SK-N-SH (cell line): ENCODE measurements around the gene AGBL5. TPM values are rescaled to one million over a fixed set of nuclear protein-coding genes. Genes with fewer than 3 reads are reported as not detected.
A peak's percentile ranks its signal among the peaks of the same experiment; 100 is the strongest.

Experiments used
- CTCF ChIA-PET: fragments of 300-600, 350-600 bp; formaldehyde crosslinking; extraction: SDS; loops from one replicate; lab custom pipeline; 2021; lab: Yijun Ruan, JAX
- POLR2A ChIA-PET: fragments of 350-600 bp; sonication (Branson Sonifier 250); formaldehyde crosslinking; extraction: SDS; loops from one replicate; lab custom pipeline; 2020; ENCODE audit warnings: antibody characterized with exemption, inconsistent platforms; lab: Yijun Ruan, JAX
- DNase-seq: peaks from one replicate; pipeline ENCODE4 v3.0.0; 2012
- H2AFZ ChIP-seq: fragments of 200-600 bp; sonication (generic); 2 replicates; pipeline ENCODE4 v1.8.1; 2016; ENCODE audit warnings: antibody characterized with exemption, mild to moderate bottlenecking, low read depth
- H3F3A ChIP-seq: fragments of 200-600 bp; sonication (generic); replicated peaks from 2 replicates; pipeline ENCODE3; 2016; ENCODE audit warnings: antibody characterized with exemption, mild to moderate bottlenecking; ENCODE audit not compliant: insufficient read depth
- H3K27ac ChIP-seq, 2 experiments: fragments of 200-500 bp in 1 of 2; fragments of 200-600 bp in 1 of 2; sonication (Bioruptor generic) in 1 of 2; sonication (generic), shearing (Covaris generic) in 1 of 2; 2 replicates each; pipeline versions ENCODE4 v1.5.1 to v1.6.1; 2014 to 2016; ENCODE audit warnings: low read depth in 2 of 2, inconsistent platforms in 1 of 2, low read length in 1 of 2, mild to moderate bottlenecking in 1 of 2, mixed read lengths in 1 of 2
- H3K27me3 ChIP-seq: fragments of 200-600 bp; sonication (generic), shearing (Covaris generic); 2 replicates; pipeline ENCODE4 v1.6.1; 2016; ENCODE audit warnings: mixed run types; ENCODE audit not compliant: insufficient read depth
- H3K36me3 ChIP-seq, 2 experiments: fragments of 200-500 bp in 1 of 2; fragments of 200-600 bp in 1 of 2; sonication (Bioruptor generic) in 1 of 2; sonication (generic) in 1 of 2; replicated peaks in 1 of 2; 2 replicates each; pipeline versions ENCODE3 to v1.5.1; 2014 to 2016; ENCODE audit warnings: low read length in 1 of 2, mild to moderate bottlenecking in 1 of 2; ENCODE audit not compliant: insufficient read depth in 2 of 2, control insufficient read depth in 1 of 2
- H3K4me1 ChIP-seq, 2 experiments: fragments of 200-500 bp in 1 of 2; fragments of 200-600 bp in 1 of 2; sonication (Bioruptor generic) in 1 of 2; sonication (generic), shearing (Covaris generic) in 1 of 2; 2 replicates each; pipeline versions ENCODE4 v1.5.1 to v1.6.1; 2014 to 2016; ENCODE audit warnings: low read depth in 1 of 2, low read length in 1 of 2, mixed run types in 1 of 2; ENCODE audit not compliant: insufficient read depth in 2 of 2, control insufficient read depth in 1 of 2
- H3K4me2 ChIP-seq: fragments of 200-600 bp; sonication (generic), shearing (Covaris generic); 2 replicates; pipeline ENCODE4 v1.6.1; 2017; ENCODE audit warnings: mixed run types
- H3K4me3 ChIP-seq, 2 experiments: fragments of 200-500 bp in 1 of 2; fragments of 200-600 bp in 1 of 2; sonication (Bioruptor generic) in 1 of 2; sonication (generic), shearing (Covaris generic) in 1 of 2; 2 replicates each; pipeline versions ENCODE4 v1.5.1 to v1.8.1; 2014 to 2016; ENCODE audit warnings: low read depth in 2 of 2, inconsistent platforms in 1 of 2, low read length in 1 of 2, mild to moderate bottlenecking in 1 of 2, mixed read lengths in 1 of 2, moderate library complexity in 1 of 2
- H3K79me2 ChIP-seq: fragments of 200-600 bp; sonication (generic); 2 replicates; pipeline ENCODE4 v1.8.1; 2017; ENCODE audit warnings: mild to moderate bottlenecking; ENCODE audit not compliant: insufficient read depth
- H3K9ac ChIP-seq: fragments of 200-600 bp; sonication (generic); 2 replicates; pipeline ENCODE4 v1.6.1; 2017; ENCODE audit warnings: mixed run types
- H3K9me2 ChIP-seq: fragments of 200-600 bp; sonication (generic); 2 replicates; pipeline ENCODE4 v1.6.1; 2017; ENCODE audit warnings: mixed run types
- H3K9me3 ChIP-seq: fragments of 200-600 bp; sonication (generic); 2 replicates; pipeline ENCODE4 v1.6.1; 2017; ENCODE audit warnings: mixed run types, mild to moderate bottlenecking, moderate library complexity
- H4K20me1 ChIP-seq: fragments of 200-600 bp; sonication (generic); 2 replicates; pipeline ENCODE4 v1.6.1; 2017; ENCODE audit warnings: mild to moderate bottlenecking, mixed run types; ENCODE audit not compliant: insufficient read depth
- CHD2 ChIP-seq: fragments of 150-350 bp; IDR thresholded peaks from 2 replicates; pipeline ENCODE4 v1.6.1; 2018; ENCODE audit warnings: low read length; ENCODE audit not compliant: partially characterized antibody
- ELF1 ChIP-seq: IDR thresholded peaks from 2 replicates; pipeline ENCODE4 v1.4.0; 2012
- EP300 ChIP-seq, 2 experiments: IDR thresholded peaks; 2 replicates each; pipeline versions ENCODE4 v1.4.0 to v1.6.1; 2012; ENCODE audit warnings: borderline replicate concordance in 1 of 2, low read depth in 1 of 2, low read length in 1 of 2
- EZH2phosphoT487 ChIP-seq: fragments of 200-600 bp; sonication (generic); IDR thresholded peaks from 2 replicates; pipeline ENCODE4 v1.6.1; 2017; ENCODE audit warnings: low read depth, mixed run types, mild to moderate bottlenecking, antibody characterized with exemption, moderate library complexity, borderline replicate concordance
- FOSL2 ChIP-seq: IDR thresholded peaks from 2 replicates; pipeline ENCODE4 v1.4.0; 2012; ENCODE audit warnings: low read depth, mild to moderate bottlenecking, moderate library complexity, borderline replicate concordance
- FOXJ3 ChIP-seq: sonication (generic); formaldehyde crosslinking; IDR thresholded peaks from 2 replicates; pipeline ENCODE4 v1.5.1; 2020; ENCODE audit warnings: mild to moderate bottlenecking, missing genetic modification reagents
- GABPA ChIP-seq: IDR thresholded peaks from 2 replicates; pipeline ENCODE4 v1.4.0; 2012; ENCODE audit warnings: low read depth, mild to moderate bottlenecking
- GATA2 ChIP-seq: sonication (generic); formaldehyde crosslinking; IDR thresholded peaks from 2 replicates; pipeline ENCODE4 v1.5.0; 2020; ENCODE audit warnings: mild to moderate bottlenecking, missing genetic modification reagents
- MEF2A ChIP-seq: IDR thresholded peaks from 2 replicates; pipeline ENCODE4 v1.4.0; 2012; ENCODE audit warnings: low read depth, borderline replicate concordance
- MXI1 ChIP-seq: IDR thresholded peaks from 2 replicates; pipeline ENCODE4 v1.6.1; 2012; ENCODE audit warnings: mild to moderate bottlenecking, low read depth, low read length, improper control_type of control experiment
- NFIC ChIP-seq: IDR thresholded peaks from 2 replicates; pipeline ENCODE4 v1.4.0; 2012; ENCODE audit warnings: borderline replicate concordance
- NRF1 ChIP-seq: IDR thresholded peaks from 2 replicates; pipeline ENCODE4 v1.6.1; 2012; ENCODE audit warnings: low read depth, mild to moderate bottlenecking, low read length
- RFX5 ChIP-seq: IDR thresholded peaks from 2 replicates; pipeline ENCODE4 v1.6.1; 2012; ENCODE audit warnings: mild to moderate bottlenecking, improper control_type of control experiment, low read length
- RXRA ChIP-seq: IDR thresholded peaks from 2 replicates; pipeline ENCODE4 v1.4.0; 2012; ENCODE audit warnings: low read depth, mild to moderate bottlenecking, borderline replicate concordance
- SIN3A ChIP-seq: IDR thresholded peaks from 2 replicates; pipeline ENCODE4 v1.6.1; 2012; ENCODE audit warnings: low read depth, mild to moderate bottlenecking, low read length, moderate library complexity, borderline replicate concordance
- SMC3 ChIP-seq: IDR thresholded peaks from 2 replicates; pipeline ENCODE4 v1.6.1; 2012; ENCODE audit warnings: low read depth, low read length, improper control_type of control experiment
- TCF12 ChIP-seq: IDR thresholded peaks from 2 replicates; pipeline ENCODE4 v1.4.0; 2012
- YY1 ChIP-seq: IDR thresholded peaks from 2 replicates; pipeline ENCODE4 v1.4.0; 2012; ENCODE audit warnings: low read depth, mild to moderate bottlenecking
- WGBS: methylation state at CpG from one replicate; pipeline ENCODE4 v1.1.6; 2017; ENCODE audit warnings: low lambda C conversion rate; 5-methylcytosine and 5-hydroxymethylcytosine counted together
- polyA plus RNA-seq, 3 experiments: library from polyadenylated mRNA; depleted of rRNA; stranded (reverse); fragments of >200 nt; gene quantifications; 2 replicates each; pipeline ENCODE4 v1.2.3, GENCODE V29; 2012
- TF ChIP-seq, protein P1 (sequence below): fragments of 150-350 bp; IDR thresholded peaks from 2 replicates; pipeline ENCODE4 v1.6.1; 2017; ENCODE audit warnings: antibody characterized with exemption, low read length, low read depth, borderline replicate concordance
- TF ChIP-seq, protein P2 (sequence below): IDR thresholded peaks from 2 replicates; pipeline ENCODE4 v1.4.0; 2012; ENCODE audit warnings: low read depth
- TF ChIP-seq, protein P3 (sequence below): fragments of 200-600 bp; sonication (generic); IDR thresholded peaks from 2 replicates; pipeline ENCODE4 v1.6.1; 2017; ENCODE audit warnings: antibody characterized with exemption, mild to moderate bottlenecking, moderate library complexity
- TF ChIP-seq, protein P4 (sequence below): IDR thresholded peaks from 2 replicates; pipeline ENCODE4; 2012

The AGBL5 gene
- polyA plus RNA-seq, 1 of the 3 experiments (the other 2 are of a cell fraction), result 45.5 TPM

DNA sequence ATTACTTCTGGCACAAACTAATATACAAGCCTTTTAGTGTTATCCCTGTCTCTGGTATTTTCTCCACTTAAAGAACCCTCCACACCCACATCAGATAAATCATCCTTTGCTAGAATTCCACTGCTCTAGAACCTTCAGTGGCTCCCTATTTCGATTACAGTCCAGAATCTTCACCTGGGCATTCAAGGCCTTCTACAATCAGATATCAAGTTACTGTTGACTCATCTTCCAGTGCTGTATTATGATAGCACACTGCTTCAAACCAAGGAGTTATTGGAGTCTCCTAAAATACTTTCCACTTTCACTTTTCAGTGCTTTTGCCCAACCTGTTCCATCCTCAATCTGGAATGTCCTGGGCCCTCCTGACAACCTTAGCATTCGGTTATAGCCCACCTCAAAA is 64.1 kb downstream of the AGBL5 start:
- Histone ChIP-seq H3K36me3 (no peaks in the 10 kb centered on the region), H3K9me3 (no peaks in the 10 kb centered on the region), H2AFZ (no peak overlapping the region), H3K9ac (no peak overlapping the region), H4K20me1 (no peaks in the 10 kb centered on the region), H3F3A (peaks cover 3% of the 10 kb centered on the region), H3K79me2 (no peaks in the 10 kb centered on the region), H3K9me2 (no peaks in the 10 kb centered on the region), H3K4me1 (peaks cover 0 to 8% of the 10 kb centered on the region in 2 experiments; a peak in 1 of 4 replicates), H3K27ac (no peak overlapping the region), H3K4me3 (no peak overlapping the region), H3K4me2 (no peak overlapping the region), H3K27me3 (no peaks in the 10 kb centered on the region)
- TF ChIP-seq GABPA (no peak), EP300 (IDR thresholded peaks at IDR 0.05; ENCODE audit: borderline replicate concordance in 1 of 2, low read depth in 1 of 2, low read length in 1 of 2) (no peak), MXI1 (no peak), TCF12 (no peak), SMC3 (no peak), ELF1 (no peak), NFIC (no peak), NRF1 (no peak), YY1 (no peak), GATA2 (CRISPR knock-in tag) (no peak)
- TF ChIP-seq, protein P1, sequence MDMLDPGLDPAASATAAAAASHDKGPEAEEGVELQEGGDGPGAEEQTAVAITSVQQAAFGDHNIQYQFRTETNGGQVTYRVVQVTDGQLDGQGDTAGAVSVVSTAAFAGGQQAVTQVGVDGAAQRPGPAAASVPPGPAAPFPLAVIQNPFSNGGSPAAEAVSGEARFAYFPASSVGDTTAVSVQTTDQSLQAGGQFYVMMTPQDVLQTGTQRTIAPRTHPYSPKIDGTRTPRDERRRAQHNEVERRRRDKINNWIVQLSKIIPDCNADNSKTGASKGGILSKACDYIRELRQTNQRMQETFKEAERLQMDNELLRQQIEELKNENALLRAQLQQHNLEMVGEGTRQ, result no peak
- DNase-seq, result no peak
- ChIA-PET POLR2A (no interaction called here), CTCF (interaction anchor here (3.6 to 10.7 kb wide), 2 partner anchors 17 to 18 kb away, joined by 13 to 78 read pairs; no protein-coding TSS in a partner anchor)
- WGBS, result 55% methylated on average over 2 of the region's 2 CpGs

DNA sequence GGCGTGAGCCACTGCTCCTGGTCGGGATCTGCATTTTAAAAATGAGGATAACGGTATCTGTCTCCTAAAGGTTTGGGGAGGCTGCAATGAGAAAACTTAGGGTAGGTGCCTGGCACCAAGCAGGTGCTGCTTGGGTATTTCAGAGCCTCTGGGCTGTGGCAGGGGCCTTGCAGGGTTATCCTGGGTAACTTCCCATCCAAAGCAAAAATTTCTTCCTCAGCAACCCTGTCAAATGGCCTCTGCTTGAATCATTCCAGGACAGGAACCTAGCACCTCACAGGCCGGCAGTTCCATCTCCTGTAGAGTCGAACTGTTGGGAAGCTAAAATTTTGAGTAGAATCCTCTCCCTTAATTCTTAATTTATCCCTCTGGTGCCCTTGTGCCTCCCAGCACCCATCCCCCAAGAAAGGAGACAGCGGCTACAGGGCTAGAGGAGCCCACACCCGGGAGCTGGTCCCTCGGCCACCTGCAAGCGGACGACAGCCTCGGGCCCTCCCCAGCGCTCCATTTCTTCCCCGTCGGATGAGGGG is 66.6 kb downstream of the AGBL5 start:
- peak overlapping the region; percentile 60 to 70 for H3K4me3 ChIP-seq
- TF ChIP-seq, protein P2, sequence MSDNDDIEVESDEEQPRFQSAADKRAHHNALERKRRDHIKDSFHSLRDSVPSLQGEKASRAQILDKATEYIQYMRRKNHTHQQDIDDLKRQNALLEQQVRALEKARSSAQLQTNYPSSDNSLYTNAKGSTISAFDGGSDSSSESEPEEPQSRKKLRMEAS, result no peak
- TF ChIP-seq, protein P3, sequence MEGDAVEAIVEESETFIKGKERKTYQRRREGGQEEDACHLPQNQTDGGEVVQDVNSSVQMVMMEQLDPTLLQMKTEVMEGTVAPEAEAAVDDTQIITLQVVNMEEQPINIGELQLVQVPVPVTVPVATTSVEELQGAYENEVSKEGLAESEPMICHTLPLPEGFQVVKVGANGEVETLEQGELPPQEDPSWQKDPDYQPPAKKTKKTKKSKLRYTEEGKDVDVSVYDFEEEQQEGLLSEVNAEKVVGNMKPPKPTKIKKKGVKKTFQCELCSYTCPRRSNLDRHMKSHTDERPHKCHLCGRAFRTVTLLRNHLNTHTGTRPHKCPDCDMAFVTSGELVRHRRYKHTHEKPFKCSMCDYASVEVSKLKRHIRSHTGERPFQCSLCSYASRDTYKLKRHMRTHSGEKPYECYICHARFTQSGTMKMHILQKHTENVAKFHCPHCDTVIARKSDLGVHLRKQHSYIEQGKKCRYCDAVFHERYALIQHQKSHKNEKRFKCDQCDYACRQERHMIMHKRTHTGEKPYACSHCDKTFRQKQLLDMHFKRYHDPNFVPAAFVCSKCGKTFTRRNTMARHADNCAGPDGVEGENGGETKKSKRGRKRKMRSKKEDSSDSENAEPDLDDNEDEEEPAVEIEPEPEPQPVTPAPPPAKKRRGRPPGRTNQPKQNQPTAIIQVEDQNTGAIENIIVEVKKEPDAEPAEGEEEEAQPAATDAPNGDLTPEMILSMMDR, result no peak
- TF ChIP-seq RFX5, result no peak
- TF ChIP-seq MXI1, result no peak
- TF ChIP-seq CHD2, result no peak
- TF ChIP-seq MEF2A, result no peak
- TF ChIP-seq RXRA, result no peak
- no peak for TF ChIP-seq EP300 (IDR thresholded peaks at IDR 0.05; ENCODE audit: borderline replicate concordance in 1 of 2, low read depth in 1 of 2, low read length in 1 of 2)
- no peak for TF ChIP-seq FOSL2
- TF ChIP-seq NFIC, result no peak
- TF ChIP-seq SIN3A, result no peak
- TF ChIP-seq FOXJ3, result no peak
- TF ChIP-seq GABPA, result no peak
- TF ChIP-seq, protein P1, result no peak
- TF ChIP-seq, protein P4, sequence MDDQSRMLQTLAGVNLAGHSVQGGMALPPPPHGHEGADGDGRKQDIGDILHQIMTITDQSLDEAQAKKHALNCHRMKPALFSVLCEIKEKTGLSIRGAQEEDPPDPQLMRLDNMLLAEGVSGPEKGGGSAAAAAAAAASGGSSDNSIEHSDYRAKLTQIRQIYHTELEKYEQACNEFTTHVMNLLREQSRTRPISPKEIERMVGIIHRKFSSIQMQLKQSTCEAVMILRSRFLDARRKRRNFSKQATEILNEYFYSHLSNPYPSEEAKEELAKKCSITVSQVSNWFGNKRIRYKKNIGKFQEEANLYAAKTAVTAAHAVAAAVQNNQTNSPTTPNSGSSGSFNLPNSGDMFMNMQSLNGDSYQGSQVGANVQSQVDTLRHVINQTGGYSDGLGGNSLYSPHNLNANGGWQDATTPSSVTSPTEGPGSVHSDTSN, result no peak
- no peak for TF ChIP-seq GATA2 (CRISPR knock-in tag)
- no peak for TF ChIP-seq EZH2phosphoT487

More for the DNA sequence above, 66.6 kb downstream of the AGBL5 start:
- Histone ChIP-seq H3K36me3 (no peaks in the 10 kb centered on the region), H3F3A (peaks cover 3% of the 10 kb centered on the region), H3K4me2 (peak overlapping the region; percentile 80), H3K79me2 (no peaks in the 10 kb centered on the region), H3K27ac (peak overlapping the region in 1 of 2 experiments; percentile 48; a peak in 1 of 4 replicates), H3K27me3 (no peaks in the 10 kb centered on the region), H3K4me1 (peaks cover 0 to 12% of the 10 kb centered on the region in 2 experiments; a peak in 1 of 4 replicates), H4K20me1 (no peaks in the 10 kb centered on the region), H2AFZ (peak overlapping the region; percentile 59; the same call in 1 of the 2 replicates), H3K9ac (no peak overlapping the region), H3K9me2 (no peaks in the 10 kb centered on the region), H3K9me3 (no peaks in the 10 kb centered on the region)
- DNase-seq, result peak; percentile 52
- WGBS, result 43% methylated on average over 14 of the region's 14 CpGs
- ChIA-PET CTCF (interaction anchor here (0.8 to 3.6 kb wide), 8 partner anchors 16 to 162 kb away, joined by 3 to 13 read pairs (median 4); no protein-coding TSS in a partner anchor), POLR2A (interaction anchor here (0.5 to 0.9 kb wide), 5 partner anchors 13 to 1085 kb away, joined by 3 read pairs; no protein-coding TSS in a partner anchor)
